ENCODE data around the gene MRPL19. TPM values are rescaled to one million over a fixed set of nuclear protein-coding genes. Genes with fewer than 3 reads are reported as not detected.

The MRPL19 gene
- total and polyA plus RNA-seq, 2 donors (not counting 3 experiments of a cell fraction or from before 2014, with no cell fraction given): 13.0 to 52.3 TPM

DNA sequence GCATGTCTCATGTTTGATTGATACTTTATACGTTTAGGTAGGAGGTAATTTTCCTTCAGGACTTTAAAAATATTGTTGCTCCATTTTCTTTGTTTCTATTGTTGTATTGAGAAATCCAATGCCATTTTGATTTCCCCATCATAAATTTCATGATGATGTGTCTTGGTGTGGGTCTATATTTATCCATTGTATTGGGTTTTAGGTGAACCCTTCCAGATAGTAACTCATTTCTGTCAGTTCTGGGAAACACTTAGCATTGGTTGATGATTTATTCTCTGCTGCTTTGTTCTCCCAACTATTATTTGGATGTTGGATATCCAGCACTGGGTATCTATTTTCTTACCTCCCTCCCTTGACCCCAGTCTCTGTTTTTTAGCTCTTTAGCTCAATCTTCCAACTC lies 10.0 kb downstream of the MRPL19 start:
- ChIA-PET POLR2A (no interaction called here), CTCF (interaction anchor here (1.0 to 2.7 kb wide), 7 partner anchors 8 to 25 kb away, joined by 3 to 11 read pairs (median 5); partner anchors contain the start of gene MRPL19)
- H3K9me1 ChIP-seq (replicated peaks; ENCODE audit: control insufficient read depth, extremely low read depth, insufficient read depth, low read length): peaks cover 2% of the 10 kb centered on the region
- FAIRE-seq: no peak
- no peaks in the 10 kb centered on the region for H3K27me3 ChIP-seq (ENCODE audit: control insufficient read depth in 2 of 2, insufficient read depth in 2 of 2, low read length in 2 of 2)
- H3K9ac ChIP-seq (replicated peaks; ENCODE audit: extremely low read depth, insufficient read depth, low read length): no peak overlapping the region
- TF ChIP-seq JUN (IDR thresholded peaks at IDR 0.05; ENCODE audit: borderline replicate concordance, insufficient read depth, insufficient read length, low read depth): no peak
- no peak for TF ChIP-seq EZH2 (IDR thresholded peaks at IDR 0.05; ENCODE audit: borderline replicate concordance, low read depth, low read length, severe bottlenecking)
- no peak for TF ChIP-seq POLR2A (IDR thresholded peaks at IDR 0.05; ENCODE audit: low read depth, low read length)
- TF ChIP-seq, protein P1, sequence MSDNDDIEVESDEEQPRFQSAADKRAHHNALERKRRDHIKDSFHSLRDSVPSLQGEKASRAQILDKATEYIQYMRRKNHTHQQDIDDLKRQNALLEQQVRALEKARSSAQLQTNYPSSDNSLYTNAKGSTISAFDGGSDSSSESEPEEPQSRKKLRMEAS (IDR thresholded peaks at IDR 0.05; ENCODE audit: insufficient read depth, insufficient read length): no peak
- no peak for TF ChIP-seq GATA2 (IDR thresholded peaks at IDR 0.05; ENCODE audit: insufficient read depth, insufficient read length, low read depth, low read length)
- TF ChIP-seq POLR2AphosphoS5 (IDR thresholded peaks at IDR 0.05; ENCODE audit: insufficient read depth, low read depth, low read length): no peak
- TF ChIP-seq, protein P2, sequence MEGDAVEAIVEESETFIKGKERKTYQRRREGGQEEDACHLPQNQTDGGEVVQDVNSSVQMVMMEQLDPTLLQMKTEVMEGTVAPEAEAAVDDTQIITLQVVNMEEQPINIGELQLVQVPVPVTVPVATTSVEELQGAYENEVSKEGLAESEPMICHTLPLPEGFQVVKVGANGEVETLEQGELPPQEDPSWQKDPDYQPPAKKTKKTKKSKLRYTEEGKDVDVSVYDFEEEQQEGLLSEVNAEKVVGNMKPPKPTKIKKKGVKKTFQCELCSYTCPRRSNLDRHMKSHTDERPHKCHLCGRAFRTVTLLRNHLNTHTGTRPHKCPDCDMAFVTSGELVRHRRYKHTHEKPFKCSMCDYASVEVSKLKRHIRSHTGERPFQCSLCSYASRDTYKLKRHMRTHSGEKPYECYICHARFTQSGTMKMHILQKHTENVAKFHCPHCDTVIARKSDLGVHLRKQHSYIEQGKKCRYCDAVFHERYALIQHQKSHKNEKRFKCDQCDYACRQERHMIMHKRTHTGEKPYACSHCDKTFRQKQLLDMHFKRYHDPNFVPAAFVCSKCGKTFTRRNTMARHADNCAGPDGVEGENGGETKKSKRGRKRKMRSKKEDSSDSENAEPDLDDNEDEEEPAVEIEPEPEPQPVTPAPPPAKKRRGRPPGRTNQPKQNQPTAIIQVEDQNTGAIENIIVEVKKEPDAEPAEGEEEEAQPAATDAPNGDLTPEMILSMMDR (IDR thresholded peaks at IDR 0.05; ENCODE audit: extremely low read depth in 1 of 2, insufficient read depth in 1 of 2, low read depth in 1 of 2, low read length in 2 of 2): no peak
- no peak for TF ChIP-seq FOS (IDR thresholded peaks at IDR 0.05; ENCODE audit: borderline replicate concordance, insufficient read depth, low read length)
- TF ChIP-seq MYC (IDR thresholded peaks at IDR 0.05; ENCODE audit: low read depth, low read length): no peak
- no peaks in the 10 kb centered on the region for H3K79me2 ChIP-seq (ENCODE audit: control insufficient read depth, insufficient read depth, low read length)
- H3K4me3 ChIP-seq (replicated peaks in 1 of 3; ENCODE audit: insufficient read depth in 1 of 3, low read depth in 1 of 3, low read length in 3 of 3): no peak overlapping the region
- no peaks in the 10 kb centered on the region for H3K4me1 ChIP-seq (ENCODE audit: control insufficient read depth, extremely low read depth, insufficient read depth, low read length)
- no peak for DNase-seq (ENCODE audit: low read depth, low spot score)
- dilution Hi-C loops (cut with MboI; ENCODE audit: extremely low pct_ligation_motif_present, low sequenced_read_pairs): no loop called here
- intact Hi-C loops (cut with micrococcal nuclease): no loop called here
- no peak overlapping the region for H3K27ac ChIP-seq (ENCODE audit: insufficient read depth, low read depth, low read length)
- H4K20me1 ChIP-seq (replicated peaks; ENCODE audit: control insufficient read depth, extremely low read depth, insufficient read depth, low read length): no peaks in the 10 kb centered on the region
- BruUV-seq (replicated peaks): no TSS peak
- no peak overlapping the region for H2AFZ ChIP-seq (ENCODE audit: low read depth, low read length)
- H3K9me3 ChIP-seq (replicated peaks; ENCODE audit: control insufficient read depth, insufficient read depth, low read length): no peaks in the 10 kb centered on the region
- H3K4me2 ChIP-seq (ENCODE audit: insufficient read depth, low read length): no peak overlapping the region
- H3K36me3 ChIP-seq (ENCODE audit: control insufficient read depth in 2 of 2, extremely low read depth in 1 of 2, insufficient read depth in 2 of 2, low read length in 2 of 2): peaks cover 14 to 32% of the 10 kb centered on the region in 2 experiments

All from endothelial cell of umbilical vein (primary cell).